Caco-2 (cell line): ENCODE measurements around the gene HOXA1. TPM values are rescaled to one million over a fixed set of nuclear protein-coding genes. Genes with fewer than 3 reads are reported as not detected.

Source experiments
- BruUV-seq: library from RNA; stranded (reverse); fragments of 400-500 nt; replicated peaks from 2 replicates; lab custom pipeline; 2021; lab: Mats Ljungman, UMichigan
- CTCF ChIA-PET: fragments of 300-600 bp; sonication (Branson Sonifier 250); formaldehyde crosslinking; loops from one replicate; lab custom pipeline; 2022; ENCODE audit warnings: antibody characterized with exemption; lab: Charles Lee
- POLR2A ChIA-PET: fragments of 300-600 bp; sonication (Branson Sonifier 250); formaldehyde crosslinking; loops from one replicate; lab custom pipeline; 2022; ENCODE audit warnings: antibody characterized with exemption; lab: Charles Lee
- DNase-seq, 2 experiments: peaks; one replicate each; pipeline versions ENCODE4 v3.0.0 to v3.0.0-alpha.2; 2020 to 2022
- H3K27me3 ChIP-seq: replicated peaks from 2 replicates; pipeline ENCODE4 v1.6.0; 2011; ENCODE audit warnings: low read length; ENCODE audit not compliant: control insufficient read depth, insufficient read depth
- H3K36me3 ChIP-seq: 2 replicates; pipeline ENCODE4 v1.5.1; 2011; ENCODE audit warnings: low read length; ENCODE audit not compliant: control insufficient read depth, insufficient read depth
- H3K4me1 ChIP-seq: fragments of 250-450 bp; sonication (Bioruptor Pico); 2 replicates; pipeline ENCODE4 v1.5.1; 2020; ENCODE audit warnings: mild to moderate bottlenecking
- H3K4me3 ChIP-seq: 2 replicates; pipeline ENCODE4 v1.5.1; 2011; ENCODE audit warnings: low read depth, mild to moderate bottlenecking, control low read depth, low read length
- H3K9me3 ChIP-seq: fragments of 250-450 bp; sonication (Bioruptor Pico); 2 replicates; pipeline ENCODE4 v1.5.1; 2020; ENCODE audit warnings: mild to moderate bottlenecking, moderate library complexity
- H3K27ac Mint-ChIP-seq: one replicate; pipeline ENCODE4 v1.8.0; 2022; ENCODE audit warnings: mixed read lengths; ENCODE audit not compliant: unreplicated experiment
- H3K27me3 Mint-ChIP-seq: one replicate; pipeline ENCODE4 v1.8.0; 2022; ENCODE audit warnings: mixed read lengths; ENCODE audit not compliant: insufficient read depth, unreplicated experiment
- H3K36me3 Mint-ChIP-seq: one replicate; pipeline ENCODE4 v1.8.0; 2022; ENCODE audit warnings: mild to moderate bottlenecking, mixed read lengths; ENCODE audit not compliant: insufficient read depth, unreplicated experiment
- H3K4me1 Mint-ChIP-seq: one replicate; pipeline ENCODE4 v1.8.0; 2022; ENCODE audit warnings: low read depth, mixed read lengths; ENCODE audit not compliant: unreplicated experiment
- H3K4me3 Mint-ChIP-seq: one replicate; pipeline ENCODE4 v1.8.0; 2022; ENCODE audit warnings: mild to moderate bottlenecking, moderate library complexity, mixed read lengths; ENCODE audit not compliant: unreplicated experiment
- H3K9me3 Mint-ChIP-seq: one replicate; pipeline ENCODE4 v1.8.0; 2022; ENCODE audit warnings: mixed read lengths; ENCODE audit not compliant: unreplicated experiment
- CTCF ChIP-seq, 2 experiments: fragments of 200-600 bp in 1 of 2; IDR thresholded peaks; 1 replicate in 1 of 2; 2 replicates in 1 of 2; pipeline versions ENCODE4 v1.5.1 to v1.8.0; 2011 to 2022; ENCODE audit warnings: antibody characterized with exemption in 1 of 2, control low read depth in 1 of 2, inconsistent platforms in 1 of 2, low read depth in 1 of 2, low read length in 1 of 2, mild to moderate bottlenecking in 1 of 2, moderate library complexity in 1 of 2; ENCODE audit not compliant: insufficient read depth in 1 of 2, severe bottlenecking in 1 of 2, unreplicated experiment in 1 of 2
- intact Hi-C: fragments of 100-400 bp; cut with micrococcal nuclease; formaldehyde crosslinking; loops from one replicate; pipeline ENCODE4 v1.10.0; 2022; ENCODE audit not compliant: unreplicated experiment
- total RNA-seq: library from RNA; stranded (reverse); gene quantifications from 2 replicates; pipeline ENCODE4 v1.2.3, GENCODE V29; 2022

The HOXA1 gene
- total RNA-seq, 1 experiment from 2014 or later, result 18.5 TPM

- Mint-ChIP-seq H3K4me1 (peaks cover 34% of the 10 kb centered on the region), H3K4me3 (peak overlapping the region; percentile 59), H3K36me3 (peaks cover 33% of the 10 kb centered on the region), H3K27me3 (no peaks in the 10 kb centered on the region), H3K27ac (no peak overlapping the region), H3K9me3 (no peaks in the 10 kb centered on the region)
- intact Hi-C loops, result no loop called here
- no peak for DNase-seq
- no peaks in the 10 kb centered on the region for H3K9me3 ChIP-seq
- ChIA-PET POLR2A (interaction anchor here (0.6 kb wide), 1 partner anchor 39 kb away, joined by 3 read pairs; the partner anchor contains the start of gene HOXA7), CTCF (no interaction called here)
- BruUV-seq, result no TSS peak
- no peaks in the 10 kb centered on the region for H3K27me3 ChIP-seq
- no peak overlapping the region for H3K4me3 ChIP-seq
- TF ChIP-seq CTCF (IDR thresholded peaks at IDR 0.05; ENCODE audit: insufficient read depth in 1 of 2, low read depth in 1 of 2, low read length in 1 of 2, severe bottlenecking in 1 of 2, unreplicated experiment in 1 of 2), result no peak
- H3K4me1 ChIP-seq, result peaks cover 52% of the 10 kb centered on the region
- no peaks in the 10 kb centered on the region for H3K36me3 ChIP-seq
Observed at GRCh38 chr7:27116962-27117886, 21.4 kb upstream of the HOXA1 start.

- Histone ChIP-seq H3K36me3 (no peaks in the 10 kb centered on the region), H3K4me3 (peak overlapping the region; percentile 55), H3K27me3 (no peaks in the 10 kb centered on the region), H3K4me1 (peaks cover 61% of the 10 kb centered on the region), H3K9me3 (no peaks in the 10 kb centered on the region)
- intact Hi-C loops, result no loop called here
- ChIA-PET POLR2A (interaction anchor here (0.5 to 2.7 kb wide), 7 partner anchors 15 to 1350 kb away, joined by 3 to 19 read pairs (median 5); partner anchors contain the start of genes HOXA4 and HOXA7), CTCF (interaction anchor here (0.8 to 2.1 kb wide), 3 partner anchors 19 to 273 kb away, joined by 3 to 7 read pairs (median 4); partner anchors contain the start of gene HOXA1)
- Mint-ChIP-seq H3K27ac (peak overlapping the region; percentile 66), H3K36me3 (peaks cover 28% of the 10 kb centered on the region), H3K27me3 (no peaks in the 10 kb centered on the region), H3K4me3 (peak overlapping the region; percentile 76), H3K9me3 (no peaks in the 10 kb centered on the region), H3K4me1 (peaks cover 40% of the 10 kb centered on the region)
- DNase-seq, result no peak
- no peak for TF ChIP-seq CTCF (IDR thresholded peaks at IDR 0.05; ENCODE audit: insufficient read depth in 1 of 2, low read depth in 1 of 2, low read length in 1 of 2, severe bottlenecking in 1 of 2, unreplicated experiment in 1 of 2)
- BruUV-seq, result TSS peak; percentile 68
Observed at GRCh38 chr7:27116031-27116961, 20.5 kb upstream of the HOXA1 start.
